ENCODE data around the gene PAX8. TPM values are rescaled to one million over a fixed set of nuclear protein-coding genes. Genes with fewer than 3 reads are reported as not detected.

Gene PAX8
- total and polyA plus RNA-seq, 12 donors, result 0.08 to 2.0 (median 0.41) TPM; not detected in 3

- Histone ChIP-seq H3K4me3 (no peak overlapping the region), H3K27me3 (no peaks in the 10 kb centered on the region), H3K36me3 (no peaks in the 10 kb centered on the region), H3K27ac (no peak overlapping the region), H3K9me3 (no peaks in the 10 kb centered on the region), H3K4me1 (peaks cover 7 to 21% (median 15%) of the 10 kb centered on the region in 9 donors)
- WGBS, 2 donors, result 84 to 93% methylated on average over 2 of the region's 2 CpGs
- TF ChIP-seq CTCF (IDR thresholded peaks at IDR 0.05), result no peak
- intact Hi-C loops (cut with DNase I), result loop anchor here in 3 of 10 donors (2.0 to 5.0 kb wide), 3 partner anchors 40 to 42 kb away; no protein-coding TSS in a partner anchor
- DNase-seq (no peak), ATAC-seq (no peak)
Observed at GRCh38 chr2:113207021-113207420, 71.7 kb downstream of the PAX8 start.

GRCh38 chr2:113206251-113206650 is 72.5 kb downstream of the PAX8 start:
- intact Hi-C loops (cut with DNase I), result loop anchor here in 3 of 10 donors (2.0 to 5.0 kb wide), 3 partner anchors 41 to 43 kb away; no protein-coding TSS in a partner anchor
- ATAC-seq (no peak), DNase-seq (no peak)
- H3K27ac ChIP-seq, result no peak overlapping the region
- H3K9me3 ChIP-seq, result no peaks in the 10 kb centered on the region
- no peaks in the 10 kb centered on the region for H3K27me3 ChIP-seq
- peaks cover 2 to 13% (median 7%) of the 10 kb centered on the region in 9 donors for H3K4me1 ChIP-seq
- H3K4me3 ChIP-seq, result no peak overlapping the region
- no peak for TF ChIP-seq CTCF (IDR thresholded peaks at IDR 0.05)
- H3K36me3 ChIP-seq, result peaks cover 0 to 6% (median 0%) of the 10 kb centered on the region in 9 donors
- 90 to 97% methylated on average over 6 of the region's 6 CpGs for WGBS, 2 donors

GRCh38 chr2:113203901-113204519 is 74.7 kb downstream of the PAX8 start:
- ATAC-seq (peak; percentile 60 to 85 (median 72)), DNase-seq (peak; percentile 60 to 68)
- no peaks in the 10 kb centered on the region for H3K27me3 ChIP-seq
- peaks cover 0 to 14% (median 5%) of the 10 kb centered on the region in 9 donors for H3K4me1 ChIP-seq
- WGBS, 2 donors, result 24 to 25% methylated on average over 5 of the region's 5 CpGs
- H3K4me3 ChIP-seq, result no peak overlapping the region
- intact Hi-C loops (cut with DNase I), result loop anchor here (1.0 to 5.0 kb wide), 7 partner anchors 43 to 169 kb away; no protein-coding TSS in a partner anchor
- peak; percentile 76 to 91 (median 87) for TF ChIP-seq CTCF (IDR thresholded peaks at IDR 0.05)
- no peaks in the 10 kb centered on the region for H3K9me3 ChIP-seq
- peaks cover 0 to 28% (median 0%) of the 10 kb centered on the region in 9 donors for H3K36me3 ChIP-seq
- no peak overlapping the region for H3K27ac ChIP-seq

GRCh38 chr2:113203217-113203530 is 75.5 kb downstream of the PAX8 start:
- peaks cover 0 to 18% (median 13%) of the 10 kb centered on the region in 9 donors for H3K4me1 ChIP-seq
- DNase-seq (no peak), ATAC-seq (no peak)
- peaks cover 0 to 35% (median 0%) of the 10 kb centered on the region in 9 donors for H3K36me3 ChIP-seq
- H3K27ac ChIP-seq, result no peak overlapping the region
- no peak for TF ChIP-seq CTCF (IDR thresholded peaks at IDR 0.05)
- intact Hi-C loops (cut with DNase I), result loop anchor here in 9 of 10 donors (2.0 to 5.0 kb wide), 5 partner anchors 44 to 169 kb away; no protein-coding TSS in a partner anchor
- no peaks in the 10 kb centered on the region for H3K9me3 ChIP-seq
- H3K27me3 ChIP-seq, result no peaks in the 10 kb centered on the region
- H3K4me3 ChIP-seq, result no peak overlapping the region
